ENCODE measurements around the gene RBFOX2. TPM values are rescaled to one million over a fixed set of nuclear protein-coding genes. Genes with fewer than 3 reads are reported as not detected.

The RBFOX2 gene
- total and polyA plus RNA-seq, 2 of the 13 experiments (the other 11 are each of a cell fraction or from before 2014, with no cell fraction given), result 37.3 to 40.4 TPM

DNA sequence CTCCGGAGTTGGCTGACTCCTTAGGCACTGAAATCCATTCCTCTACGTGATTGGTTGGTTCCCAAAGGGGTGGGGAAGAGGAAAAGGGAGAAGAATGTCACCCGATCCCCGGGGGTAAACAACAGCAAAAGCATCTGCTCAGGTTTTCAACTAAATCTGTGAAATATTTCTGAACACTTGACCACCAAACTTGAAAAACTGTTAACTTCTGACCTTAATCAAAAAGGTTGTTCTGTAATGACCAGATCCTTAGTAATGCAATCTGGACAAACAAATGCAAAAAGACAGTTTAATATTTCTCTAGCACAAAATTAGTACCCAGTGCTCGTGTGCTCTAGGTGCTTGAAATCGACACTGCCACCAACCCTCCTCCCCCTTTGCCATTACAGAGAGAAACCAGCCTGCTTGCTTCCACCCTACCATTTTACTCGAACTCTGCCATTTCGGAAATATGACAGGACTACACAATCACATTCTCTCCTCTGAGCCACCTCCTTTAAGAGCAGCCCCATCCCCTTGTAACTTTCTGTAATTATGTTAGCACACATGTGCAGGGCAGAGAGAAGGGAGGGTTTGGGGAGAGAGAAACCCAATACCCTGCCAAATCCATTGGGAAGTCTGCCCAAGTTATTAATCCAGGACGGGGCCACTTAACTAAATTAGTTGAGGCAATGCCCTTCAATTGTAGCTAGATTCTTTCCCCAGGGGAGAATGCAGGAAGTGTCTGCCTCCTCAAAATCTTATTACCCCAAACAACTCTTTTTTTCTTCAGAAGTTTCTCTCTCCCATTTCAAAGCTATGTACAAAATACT is 113.8 kb downstream of the RBFOX2 start (continued):
- TF ChIP-seq, protein P1, sequence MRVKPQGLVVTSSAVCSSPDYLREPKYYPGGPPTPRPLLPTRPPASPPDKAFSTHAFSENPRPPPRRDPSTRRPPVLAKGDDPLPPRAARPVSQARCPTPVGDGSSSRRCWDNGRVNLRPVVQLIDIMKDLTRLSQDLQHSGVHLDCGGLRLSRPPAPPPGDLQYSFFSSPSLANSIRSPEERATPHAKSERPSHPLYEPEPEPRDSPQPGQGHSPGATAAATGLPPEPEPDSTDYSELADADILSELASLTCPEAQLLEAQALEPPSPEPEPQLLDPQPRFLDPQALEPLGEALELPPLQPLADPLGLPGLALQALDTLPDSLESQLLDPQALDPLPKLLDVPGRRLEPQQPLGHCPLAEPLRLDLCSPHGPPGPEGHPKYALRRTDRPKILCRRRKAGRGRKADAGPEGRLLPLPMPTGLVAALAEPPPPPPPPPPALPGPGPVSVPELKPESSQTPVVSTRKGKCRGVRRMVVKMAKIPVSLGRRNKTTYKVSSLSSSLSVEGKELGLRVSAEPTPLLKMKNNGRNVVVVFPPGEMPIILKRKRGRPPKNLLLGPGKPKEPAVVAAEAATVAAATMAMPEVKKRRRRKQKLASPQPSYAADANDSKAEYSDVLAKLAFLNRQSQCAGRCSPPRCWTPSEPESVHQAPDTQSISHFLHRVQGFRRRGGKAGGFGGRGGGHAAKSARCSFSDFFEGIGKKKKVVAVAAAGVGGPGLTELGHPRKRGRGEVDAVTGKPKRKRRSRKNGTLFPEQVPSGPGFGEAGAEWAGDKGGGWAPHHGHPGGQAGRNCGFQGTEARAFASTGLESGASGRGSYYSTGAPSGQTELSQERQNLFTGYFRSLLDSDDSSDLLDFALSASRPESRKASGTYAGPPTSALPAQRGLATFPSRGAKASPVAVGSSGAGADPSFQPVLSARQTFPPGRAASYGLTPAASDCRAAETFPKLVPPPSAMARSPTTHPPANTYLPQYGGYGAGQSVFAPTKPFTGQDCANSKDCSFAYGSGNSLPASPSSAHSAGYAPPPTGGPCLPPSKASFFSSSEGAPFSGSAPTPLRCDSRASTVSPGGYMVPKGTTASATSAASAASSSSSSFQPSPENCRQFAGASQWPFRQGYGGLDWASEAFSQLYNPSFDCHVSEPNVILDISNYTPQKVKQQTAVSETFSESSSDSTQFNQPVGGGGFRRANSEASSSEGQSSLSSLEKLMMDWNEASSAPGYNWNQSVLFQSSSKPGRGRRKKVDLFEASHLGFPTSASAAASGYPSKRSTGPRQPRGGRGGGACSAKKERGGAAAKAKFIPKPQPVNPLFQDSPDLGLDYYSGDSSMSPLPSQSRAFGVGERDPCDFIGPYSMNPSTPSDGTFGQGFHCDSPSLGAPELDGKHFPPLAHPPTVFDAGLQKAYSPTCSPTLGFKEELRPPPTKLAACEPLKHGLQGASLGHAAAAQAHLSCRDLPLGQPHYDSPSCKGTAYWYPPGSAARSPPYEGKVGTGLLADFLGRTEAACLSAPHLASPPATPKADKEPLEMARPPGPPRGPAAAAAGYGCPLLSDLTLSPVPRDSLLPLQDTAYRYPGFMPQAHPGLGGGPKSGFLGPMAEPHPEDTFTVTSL (CRISPR knock-in tag; IDR thresholded peaks at IDR 0.05; ENCODE audit: borderline replicate concordance), result no peak
- TF ChIP-seq ELF1 (CRISPR knock-in tag; IDR thresholded peaks at IDR 0.05) (peak; percentile 49; the same call in 1 of the 2 replicates), ZNF430 (CRISPR knock-in tag; IDR thresholded peaks at IDR 0.05) (peak; percentile 53), GABPA (IDR thresholded peaks at IDR 0.05; ENCODE audit: low read depth, low read length) (no peak), GABPA (CRISPR knock-in tag; IDR thresholded peaks at IDR 0.05; ENCODE audit: low read depth) (no peak), RXRA (CRISPR knock-in tag; IDR thresholded peaks at IDR 0.05) (no peak), ERF (CRISPR knock-in tag; IDR thresholded peaks at IDR 0.05) (peak; percentile 15; the same call in 1 of the 2 replicates), ZNF614 (CRISPR knock-in tag; IDR thresholded peaks at IDR 0.05; ENCODE audit: borderline replicate concordance) (0 out of 2 replicates have a peak, but pooled peaks have one; percentile 15)
- TF ChIP-seq, protein P2, sequence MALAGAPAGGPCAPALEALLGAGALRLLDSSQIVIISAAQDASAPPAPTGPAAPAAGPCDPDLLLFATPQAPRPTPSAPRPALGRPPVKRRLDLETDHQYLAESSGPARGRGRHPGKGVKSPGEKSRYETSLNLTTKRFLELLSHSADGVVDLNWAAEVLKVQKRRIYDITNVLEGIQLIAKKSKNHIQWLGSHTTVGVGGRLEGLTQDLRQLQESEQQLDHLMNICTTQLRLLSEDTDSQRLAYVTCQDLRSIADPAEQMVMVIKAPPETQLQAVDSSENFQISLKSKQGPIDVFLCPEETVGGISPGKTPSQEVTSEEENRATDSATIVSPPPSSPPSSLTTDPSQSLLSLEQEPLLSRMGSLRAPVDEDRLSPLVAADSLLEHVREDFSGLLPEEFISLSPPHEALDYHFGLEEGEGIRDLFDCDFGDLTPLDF (CRISPR knock-in tag; IDR thresholded peaks at IDR 0.05), result no peak
- TF ChIP-seq, protein P3, sequence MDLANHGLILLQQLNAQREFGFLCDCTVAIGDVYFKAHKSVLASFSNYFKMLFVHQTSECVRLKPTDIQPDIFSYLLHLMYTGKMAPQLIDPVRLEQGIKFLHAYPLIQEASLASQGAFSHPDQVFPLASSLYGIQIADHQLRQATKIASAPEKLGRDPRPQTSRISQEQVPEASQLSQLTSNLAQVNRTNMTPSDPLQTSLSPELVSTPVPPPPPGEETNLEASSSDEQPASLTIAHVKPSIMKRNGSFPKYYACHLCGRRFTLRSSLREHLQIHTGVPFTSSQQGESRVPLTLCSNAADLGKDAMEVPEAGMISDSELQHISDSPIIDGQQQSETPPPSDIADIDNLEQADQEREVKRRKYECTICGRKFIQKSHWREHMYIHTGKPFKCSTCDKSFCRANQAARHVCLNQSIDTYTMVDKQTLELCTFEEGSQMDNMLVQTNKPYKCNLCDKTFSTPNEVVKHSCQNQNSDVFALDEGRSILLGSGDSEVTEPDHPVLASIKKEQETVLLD (CRISPR knock-in tag; IDR thresholded peaks at IDR 0.05; ENCODE audit: low read depth), result no peak
- TF ChIP-seq, protein P4, sequence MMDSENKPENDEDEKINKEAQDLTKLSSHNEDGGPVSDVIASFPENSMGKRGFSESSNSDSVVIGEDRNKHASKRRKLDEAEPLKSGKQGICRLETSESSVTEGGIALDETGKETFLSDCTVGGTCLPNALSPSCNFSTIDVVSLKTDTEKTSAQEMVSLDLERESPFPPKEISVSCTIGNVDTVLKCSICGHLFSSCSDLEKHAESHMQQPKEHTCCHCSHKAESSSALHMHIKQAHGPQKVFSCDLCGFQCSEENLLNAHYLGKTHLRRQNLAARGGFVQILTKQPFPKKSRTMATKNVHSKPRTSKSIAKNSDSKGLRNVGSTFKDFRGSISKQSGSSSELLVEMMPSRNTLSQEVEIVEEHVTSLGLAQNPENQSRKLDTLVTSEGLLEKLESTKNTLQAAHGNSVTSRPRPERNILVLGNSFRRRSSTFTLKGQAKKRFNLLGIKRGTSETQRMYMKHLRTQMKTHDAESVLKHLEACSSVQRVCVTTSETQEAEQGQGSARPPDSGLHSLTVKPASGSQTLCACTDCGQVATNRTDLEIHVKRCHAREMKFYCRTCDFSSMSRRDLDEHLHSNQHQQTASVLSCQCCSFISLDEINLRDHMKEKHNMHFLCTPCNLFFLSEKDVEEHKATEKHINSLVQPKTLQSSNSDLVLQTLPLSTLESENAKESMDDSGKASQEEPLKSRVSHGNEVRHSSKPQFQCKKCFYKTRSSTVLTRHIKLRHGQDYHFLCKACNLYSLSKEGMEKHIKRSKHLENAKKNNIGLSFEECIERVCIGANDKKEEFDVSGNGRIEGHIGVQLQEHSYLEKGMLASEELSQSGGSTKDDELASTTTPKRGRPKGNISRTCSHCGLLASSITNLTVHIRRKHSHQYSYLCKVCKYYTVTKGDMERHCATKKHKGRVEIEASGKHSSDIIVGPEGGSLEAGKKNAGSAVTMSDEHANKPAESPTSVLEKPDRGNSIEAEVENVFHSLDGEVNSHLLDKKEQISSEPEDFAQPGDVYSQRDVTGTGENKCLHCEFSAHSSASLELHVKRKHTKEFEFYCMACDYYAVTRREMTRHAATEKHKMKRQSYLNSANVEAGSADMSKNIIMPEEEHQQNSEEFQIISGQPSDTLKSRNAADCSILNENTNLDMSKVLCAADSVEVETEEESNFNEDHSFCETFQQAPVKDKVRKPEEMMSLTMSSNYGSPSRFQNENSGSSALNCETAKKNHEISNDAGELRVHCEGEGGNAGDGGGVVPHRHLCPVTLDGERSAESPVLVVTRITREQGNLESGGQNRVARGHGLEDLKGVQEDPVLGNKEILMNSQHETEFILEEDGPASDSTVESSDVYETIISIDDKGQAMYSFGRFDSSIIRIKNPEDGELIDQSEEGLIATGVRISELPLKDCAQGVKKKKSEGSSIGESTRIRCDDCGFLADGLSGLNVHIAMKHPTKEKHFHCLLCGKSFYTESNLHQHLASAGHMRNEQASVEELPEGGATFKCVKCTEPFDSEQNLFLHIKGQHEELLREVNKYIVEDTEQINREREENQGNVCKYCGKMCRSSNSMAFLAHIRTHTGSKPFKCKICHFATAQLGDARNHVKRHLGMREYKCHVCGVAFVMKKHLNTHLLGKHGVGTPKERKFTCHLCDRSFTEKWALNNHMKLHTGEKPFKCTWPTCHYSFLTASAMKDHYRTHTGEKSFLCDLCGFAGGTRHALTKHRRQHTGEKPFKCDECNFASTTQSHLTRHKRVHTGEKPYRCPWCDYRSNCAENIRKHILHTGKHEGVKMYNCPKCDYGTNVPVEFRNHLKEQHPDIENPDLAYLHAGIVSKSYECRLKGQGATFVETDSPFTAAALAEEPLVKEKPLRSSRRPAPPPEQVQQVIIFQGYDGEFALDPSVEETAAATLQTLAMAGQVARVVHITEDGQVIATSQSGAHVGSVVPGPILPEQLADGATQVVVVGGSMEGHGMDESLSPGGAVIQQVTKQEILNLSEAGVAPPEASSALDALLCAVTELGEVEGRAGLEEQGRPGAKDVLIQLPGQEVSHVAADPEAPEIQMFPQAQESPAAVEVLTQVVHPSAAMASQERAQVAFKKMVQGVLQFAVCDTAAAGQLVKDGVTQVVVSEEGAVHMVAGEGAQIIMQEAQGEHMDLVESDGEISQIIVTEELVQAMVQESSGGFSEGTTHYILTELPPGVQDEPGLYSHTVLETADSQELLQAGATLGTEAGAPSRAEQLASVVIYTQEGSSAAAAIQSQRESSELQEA (CRISPR knock-in tag; IDR thresholded peaks at IDR 0.05; ENCODE audit: not compliant biosample characterization), result no peak
